Keratinocyte (primary cell): ENCODE measurements around the gene POLR2L. TPM values are rescaled to one million over a fixed set of nuclear protein-coding genes. Genes with fewer than 3 reads are reported as not detected.

ENCODE experiments used
- DNase-seq: peaks from one replicate; pipeline ENCODE4 v3.0.0-alpha.2; 2011; ENCODE audit warnings: low read depth, missing footprints, low spot score
- FAIRE-seq: peaks from 2 replicates; lab custom pipeline; 2011; peaks lifted over from hg19 to GRCh38; lab: Jason Lieb, UNC
- H2AFZ ChIP-seq: 2 replicates; pipeline ENCODE4 v1.6.0; 2012; ENCODE audit warnings: low read length, control low read depth, inconsistent platforms; ENCODE audit not compliant: control insufficient read depth
- H3K27ac ChIP-seq: 2 replicates; pipeline ENCODE4 v1.5.1; 2011; ENCODE audit warnings: low read length; ENCODE audit not compliant: control insufficient read depth, insufficient read depth
- H3K27me3 ChIP-seq: 3 replicates; pipeline ENCODE4 v1.6.0; 2011; ENCODE audit warnings: low read length; ENCODE audit not compliant: control insufficient read depth, insufficient read depth; ENCODE audit errors: extremely low read depth
- H3K36me3 ChIP-seq, 2 experiments: 2 replicates in 1 of 2; 3 replicates in 1 of 2; pipeline ENCODE4 v1.5.1; 2011; ENCODE audit warnings: low read length in 2 of 2, mild to moderate bottlenecking in 1 of 2; ENCODE audit not compliant: control insufficient read depth in 2 of 2, insufficient read depth in 2 of 2; ENCODE audit errors: extremely low read depth in 1 of 2
- H3K4me1 ChIP-seq: 3 replicates; pipeline ENCODE4 v1.5.1; 2011; ENCODE audit warnings: low read length; ENCODE audit not compliant: control insufficient read depth, insufficient read depth; ENCODE audit errors: extremely low read depth
- H3K4me2 ChIP-seq: 3 replicates; pipeline ENCODE4 v1.6.0; 2011; ENCODE audit warnings: low read depth, low read length; ENCODE audit not compliant: control insufficient read depth, insufficient read depth; ENCODE audit errors: extremely low read depth
- H3K4me3 ChIP-seq, 3 experiments: fragments of 200-600 bp in 1 of 3; sonication (generic) in 1 of 3; 2 replicates in 2 of 3; 3 replicates in 1 of 3; pipeline ENCODE4 v1.5.1; 2011 to 2016; ENCODE audit warnings: low read length in 3 of 3, mild to moderate bottlenecking in 3 of 3, control low read depth in 2 of 3, inconsistent platforms in 1 of 3, low read depth in 1 of 3, mixed read lengths in 1 of 3, mixed run types in 1 of 3, moderate library complexity in 1 of 3; ENCODE audit not compliant: control insufficient read depth in 2 of 3, insufficient read depth in 2 of 3; ENCODE audit errors: extremely low read depth in 1 of 3
- H3K79me2 ChIP-seq: 2 replicates; pipeline ENCODE4 v1.6.0; 2012; ENCODE audit warnings: low read length; ENCODE audit not compliant: control insufficient read depth, insufficient read depth
- H3K9ac ChIP-seq: 3 replicates; pipeline ENCODE4 v1.6.0; 2011; ENCODE audit warnings: low read length; ENCODE audit not compliant: control insufficient read depth, insufficient read depth; ENCODE audit errors: extremely low read depth
- H3K9me1 ChIP-seq: 3 replicates; pipeline ENCODE4 v1.6.0; 2011; ENCODE audit warnings: low read length; ENCODE audit not compliant: control insufficient read depth, insufficient read depth; ENCODE audit errors: extremely low read depth
- H3K9me3 ChIP-seq: 2 replicates; pipeline ENCODE4 v1.5.1; 2012; ENCODE audit warnings: low read depth, low read length; ENCODE audit not compliant: control insufficient read depth
- H4K20me1 ChIP-seq: 3 replicates; pipeline ENCODE4 v1.6.0; 2011; ENCODE audit warnings: low read length; ENCODE audit not compliant: control insufficient read depth, insufficient read depth; ENCODE audit errors: extremely low read depth
- CTCF ChIP-seq, 3 experiments: IDR thresholded peaks in 1 of 3; conservative IDR thresholded peaks in 1 of 3; optimal IDR thresholded peaks in 1 of 3; 2 replicates in 2 of 3; 3 replicates in 1 of 3; pipeline versions ENCODE3 to v1.5.1; 2011; ENCODE audit warnings: low read length in 3 of 3, mild to moderate bottlenecking in 3 of 3, moderate library complexity in 2 of 3, control low read depth in 1 of 3, inconsistent platforms in 1 of 3; ENCODE audit not compliant: insufficient read depth in 2 of 3; ENCODE audit errors: extremely low read depth in 1 of 3
- EZH2 ChIP-seq: IDR thresholded peaks from one replicate; pipeline ENCODE4 v1.6.1; 2012; ENCODE audit warnings: inconsistent platforms, mild to moderate bottlenecking, low read length, moderate library complexity
- dilution Hi-C: fragments of 300-500 bp; cut with MboI; formaldehyde crosslinking; loops from one replicate; pipeline ENCODE4 v1.7.0; 2020; ENCODE audit warnings: low sequenced_read_pairs; ENCODE audit not compliant: extremely low pct_ligation_motif_present
- polyA plus RNA-seq, 5 experiments: library from polyadenylated mRNA; depleted of rRNA in 3 of 5; stranded (reverse) in 3 of 5; stranded (forward) in 1 of 5; unstranded in 1 of 5; fragments of >200 nt; gene quantifications; 1 replicate in 1 of 5; 2 replicates in 3 of 5; 3 replicates in 1 of 5; pipeline versions ENCODE4 v1.2.1 to v1.2.3, GENCODE V29; 2011 to 2012; ENCODE audit warnings: missing spikeins in 2 of 5, low read depth in 1 of 5, low replicate concordance in 1 of 5

POLR2L gene
- polyA plus RNA-seq, 1 donor (not counting 4 experiments of a cell fraction or from before 2014, with no cell fraction given) = 145 TPM

- no peak for TF ChIP-seq EZH2
- TF ChIP-seq CTCF (optimal IDR thresholded peaks at IDR 0.05 in 1 of 3, IDR thresholded peaks at IDR 0.05 in 1 of 3, conservative IDR thresholded peaks at IDR 0.05 in 1 of 3; ENCODE audit: extremely low read depth in 1 of 3, insufficient read depth in 2 of 3, low read length in 3 of 3) = no peak
- Histone ChIP-seq H3K79me2 (no peaks in the 10 kb centered on the region), H3K9ac (no peak overlapping the region), H3K4me1 (peaks cover 4% of the 10 kb centered on the region), H3K4me2 (no peak overlapping the region), H3K4me3 (no peak overlapping the region), H4K20me1 (peaks cover 7% of the 10 kb centered on the region), H2AFZ (no peak overlapping the region), H3K36me3 (peaks cover 6 to 8% of the 10 kb centered on the region in 2 experiments), H3K9me3 (no peaks in the 10 kb centered on the region), H3K27me3 (no peaks in the 10 kb centered on the region), H3K9me1 (no peaks in the 10 kb centered on the region), H3K27ac (no peak overlapping the region)
- dilution Hi-C loops = no loop called here
- DNase-seq = no peak
- FAIRE-seq = no peak
These were observed 11.5 kb upstream of the POLR2L start for GRCh38 chr11:853682-854448.

DNA sequence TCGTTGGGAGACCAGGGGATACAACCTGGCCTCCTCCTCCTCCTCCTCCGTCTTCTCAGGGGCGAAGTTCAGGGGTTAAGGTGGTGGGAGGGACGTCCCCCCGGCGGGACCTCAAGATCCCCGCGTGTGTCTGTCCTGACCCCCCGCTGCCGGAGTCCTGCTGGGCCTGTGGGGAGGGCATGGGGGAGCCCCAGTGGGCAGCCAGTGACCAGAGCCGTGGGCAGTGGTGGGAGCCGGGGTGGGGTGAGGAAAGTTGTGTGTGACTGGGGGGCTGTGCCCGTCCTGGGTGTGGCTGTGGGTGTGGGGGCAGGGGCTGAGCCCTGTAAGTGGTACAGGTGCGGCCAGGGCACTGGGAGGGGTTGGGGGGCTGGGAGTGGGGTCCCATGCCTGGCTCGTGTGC lies 10.4 kb upstream of the POLR2L start:
- no peak overlapping the region for H2AFZ ChIP-seq
- H3K36me3 ChIP-seq = peaks cover 6 to 8% of the 10 kb centered on the region in 2 experiments
- no peak overlapping the region for H3K4me2 ChIP-seq
- TF ChIP-seq EZH2 = no peak
- no peak for TF ChIP-seq CTCF (optimal IDR thresholded peaks at IDR 0.05 in 1 of 3, IDR thresholded peaks at IDR 0.05 in 1 of 3, conservative IDR thresholded peaks at IDR 0.05 in 1 of 3; ENCODE audit: extremely low read depth in 1 of 3, insufficient read depth in 2 of 3, low read length in 3 of 3)
- no peaks in the 10 kb centered on the region for H3K9me3 ChIP-seq
- H4K20me1 ChIP-seq = peaks cover 10% of the 10 kb centered on the region
- no peak overlapping the region for H3K27ac ChIP-seq
- no peaks in the 10 kb centered on the region for H3K9me1 ChIP-seq
- peaks cover 4% of the 10 kb centered on the region for H3K79me2 ChIP-seq
- no peak overlapping the region for H3K9ac ChIP-seq
- FAIRE-seq (no peak), DNase-seq (no peak)
- no peaks in the 10 kb centered on the region for H3K27me3 ChIP-seq
- H3K4me1 ChIP-seq = peaks cover 13% of the 10 kb centered on the region
- dilution Hi-C loops = no loop called here
- no peak overlapping the region for H3K4me3 ChIP-seq
